Transverse colon (tissue), 4 donors: Measurements from ENCODE around the gene RABL6.

Experiments
- POLR2AphosphoS5 ChIP-seq, 3 donors: sonication (generic); formaldehyde crosslinking; IDR thresholded peaks; one replicate each; pipeline ENCODE4 v1.6.1; 2016; ENCODE audit warnings: antibody characterized with exemption in 3 of 3
- TF ChIP-seq, protein P1 (sequence below), 5 experiments: fragments of 200-600 bp in 3 of 5; fragments of 450-650 bp in 2 of 5; sonication (generic) in 3 of 5; IDR thresholded peaks; 1 replicate in 2 of 5; 2 replicates in 3 of 5; pipeline ENCODE4 v1.5.1; 2016 to 2017; ENCODE audit warnings: antibody characterized with exemption in 5 of 5, inconsistent platforms in 3 of 5, mild to moderate bottlenecking in 2 of 5, moderate library complexity in 1 of 5

DNA sequence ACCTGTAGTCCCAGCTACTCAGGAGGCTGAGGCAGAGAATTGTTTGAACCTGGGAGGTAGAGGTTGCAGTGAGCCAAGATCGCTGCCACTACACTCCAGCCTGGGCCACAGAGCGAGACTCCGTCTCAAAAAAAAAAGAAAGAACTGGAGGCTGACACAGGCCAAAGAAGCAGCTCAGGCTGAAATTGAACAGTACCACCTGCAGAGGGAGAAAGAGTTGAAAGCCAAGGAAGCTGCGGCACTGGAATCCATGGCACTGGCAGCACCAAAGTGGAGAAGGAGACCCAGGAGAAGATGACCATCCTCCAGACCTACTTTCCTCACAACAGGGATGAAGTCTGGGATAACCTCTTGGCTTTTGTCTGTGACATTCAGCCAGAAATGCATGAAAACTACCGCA, 27.9 kb upstream of the RABL6 start:
- TF ChIP-seq, protein P1, sequence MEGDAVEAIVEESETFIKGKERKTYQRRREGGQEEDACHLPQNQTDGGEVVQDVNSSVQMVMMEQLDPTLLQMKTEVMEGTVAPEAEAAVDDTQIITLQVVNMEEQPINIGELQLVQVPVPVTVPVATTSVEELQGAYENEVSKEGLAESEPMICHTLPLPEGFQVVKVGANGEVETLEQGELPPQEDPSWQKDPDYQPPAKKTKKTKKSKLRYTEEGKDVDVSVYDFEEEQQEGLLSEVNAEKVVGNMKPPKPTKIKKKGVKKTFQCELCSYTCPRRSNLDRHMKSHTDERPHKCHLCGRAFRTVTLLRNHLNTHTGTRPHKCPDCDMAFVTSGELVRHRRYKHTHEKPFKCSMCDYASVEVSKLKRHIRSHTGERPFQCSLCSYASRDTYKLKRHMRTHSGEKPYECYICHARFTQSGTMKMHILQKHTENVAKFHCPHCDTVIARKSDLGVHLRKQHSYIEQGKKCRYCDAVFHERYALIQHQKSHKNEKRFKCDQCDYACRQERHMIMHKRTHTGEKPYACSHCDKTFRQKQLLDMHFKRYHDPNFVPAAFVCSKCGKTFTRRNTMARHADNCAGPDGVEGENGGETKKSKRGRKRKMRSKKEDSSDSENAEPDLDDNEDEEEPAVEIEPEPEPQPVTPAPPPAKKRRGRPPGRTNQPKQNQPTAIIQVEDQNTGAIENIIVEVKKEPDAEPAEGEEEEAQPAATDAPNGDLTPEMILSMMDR (IDR thresholded peaks at IDR 0.05) = no peak
- no peak for TF ChIP-seq POLR2AphosphoS5 (IDR thresholded peaks at IDR 0.05)
